Measurements from ENCODE around the gene TEX12. TPM values are rescaled to one million over a fixed set of nuclear protein-coding genes. Genes with fewer than 3 reads are reported as not detected.

TEX12 gene
- total and polyA plus RNA-seq, 2 of the 8 experiments (the other 6 are each of a cell fraction or from before 2014, with no cell fraction given), result not detected

DNA sequence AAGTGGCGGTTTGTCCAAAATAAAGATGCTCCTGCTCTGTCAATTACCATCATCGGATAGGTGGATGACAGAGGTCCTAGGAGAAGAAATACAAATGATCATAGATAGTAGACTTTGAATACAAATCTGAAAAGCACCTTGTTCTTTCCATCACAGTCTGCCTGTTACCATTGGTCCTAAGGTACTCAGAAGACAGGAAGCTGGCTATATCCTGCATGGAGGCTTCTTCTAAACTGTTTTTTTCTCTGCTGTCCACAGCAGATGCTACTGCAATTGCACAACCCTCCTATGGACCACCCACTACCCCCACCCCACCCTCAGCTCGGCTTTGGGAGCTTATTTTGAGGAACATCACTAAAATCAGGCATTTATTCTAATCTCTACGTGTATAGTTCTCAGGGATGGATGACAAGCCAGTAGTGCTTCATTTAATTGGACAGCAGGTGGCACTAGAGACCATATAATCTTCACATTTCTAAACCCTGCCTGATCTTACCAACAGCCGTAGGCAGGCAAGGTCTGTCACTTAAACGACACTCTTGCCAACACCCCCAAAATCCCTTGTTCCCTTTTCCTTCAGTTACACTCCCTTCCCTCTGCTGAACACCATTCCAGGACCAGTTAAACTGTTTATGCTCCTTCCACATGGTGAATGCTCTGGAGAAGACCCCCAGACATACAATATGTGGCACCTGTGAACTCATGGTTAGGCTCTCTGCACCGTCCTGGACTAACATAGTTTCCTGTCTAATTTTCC lies 52.5 kb downstream of the TEX12 start:
- H2BK12ac ChIP-seq (ENCODE audit: low read depth, low read length), result no peak overlapping the region
- H3K23me2 ChIP-seq (ENCODE audit: low read depth, low read length), result no peaks in the 10 kb centered on the region
- no peak overlapping the region for H2BK120ac ChIP-seq (replicated peaks; ENCODE audit: low read depth, low read length)
- no peaks in the 10 kb centered on the region for H3K9me3 ChIP-seq (ENCODE audit: insufficient read depth in 2 of 2, low read depth in 1 of 2, low read length in 1 of 2)
- ChIA-PET POLR2A (ENCODE audit: partially characterized antibody) (interaction anchor here (1.7 kb wide), 1 partner anchor 8 kb away, joined by 3 read pairs; no protein-coding TSS in a partner anchor), CTCF (ENCODE audit: partially characterized antibody) (interaction anchor here (0.6 to 8.2 kb wide), 25 partner anchors 11 to 1070 kb away, joined by 3 to 257 read pairs (median 3); no protein-coding TSS in a partner anchor)
- FAIRE-seq, result peak; percentile 80
- no peak overlapping the region for H3K18ac ChIP-seq (ENCODE audit: extremely low read depth, low read length)
- no peak overlapping the region for H4K5ac ChIP-seq (ENCODE audit: insufficient read length, low read depth, low read length)
- H3K4me2 ChIP-seq (ENCODE audit: insufficient read depth in 1 of 2, low read depth in 2 of 2, low read length in 2 of 2), result no peak overlapping the region
- no peaks in the 10 kb centered on the region for H4K20me1 ChIP-seq (replicated peaks in 1 of 2; ENCODE audit: control insufficient read depth in 1 of 2, insufficient read depth in 2 of 2, low read length in 2 of 2)
- no peak for DNase-seq (ENCODE audit: low read depth in 1 of 2, low spot score in 2 of 2)
- no peaks in the 10 kb centered on the region for H3K79me1 ChIP-seq (ENCODE audit: low read depth, low read length)
- no peak overlapping the region for H3K4ac ChIP-seq (replicated peaks; ENCODE audit: insufficient read length, low read depth, low read length)
- H4K8ac ChIP-seq (ENCODE audit: extremely low read depth, insufficient read depth, low read length), result no peak overlapping the region
- no peak overlapping the region for H2BK5ac ChIP-seq (ENCODE audit: low read depth, low read length)
- H2BK15ac ChIP-seq (ENCODE audit: low read length), result no peak overlapping the region
- H3K14ac ChIP-seq (ENCODE audit: insufficient read length), result no peak overlapping the region
- H2AK5ac ChIP-seq (ENCODE audit: low read depth, low read length), result no peak overlapping the region
- H3K9ac ChIP-seq (replicated peaks in 1 of 4; ENCODE audit: extremely low read depth in 1 of 4, low read depth in 3 of 4, low read length in 3 of 4), result no peak overlapping the region
- no peaks in the 10 kb centered on the region for H3K36me3 ChIP-seq (ENCODE audit: control insufficient read depth in 2 of 4, insufficient read depth in 4 of 4, low read length in 3 of 4)
- no peaks in the 10 kb centered on the region for H3K4me1 ChIP-seq (replicated peaks in 1 of 4; ENCODE audit: control insufficient read depth in 3 of 4, insufficient read depth in 4 of 4, low read length in 3 of 4)
- H3K4me3 ChIP-seq (ENCODE audit: extremely low read depth in 1 of 4, insufficient read depth in 2 of 4, low read depth in 3 of 4, low read length in 4 of 4), result no peak overlapping the region
- H3K56ac ChIP-seq (replicated peaks; ENCODE audit: insufficient read length, low read depth, low read length), result no peak overlapping the region
- 57% methylated on average over 7 of the region's 7 CpGs; no CpG with 5 or more reads in 1 of the 2 experiments for WGBS, 2 experiments (ENCODE audit: extremely low coverage in 1 of 2, insufficient coverage in 1 of 2, insufficient read length in 1 of 2, insufficient replicate concordance in 2 of 2, low coverage in 1 of 2, low lambda C conversion rate in 2 of 2, missing lambda C conversion rate in 1 of 2)
- H2AFZ ChIP-seq (ENCODE audit: low read length), result peak overlapping the region; percentile 36
- H2BK20ac ChIP-seq (ENCODE audit: low read length), result no peak overlapping the region
- no peak overlapping the region for H4K91ac ChIP-seq (replicated peaks; ENCODE audit: insufficient read length, low read length)
- H3K23ac ChIP-seq (ENCODE audit: insufficient read length), result no peak overlapping the region
- no peaks in the 10 kb centered on the region for H3K79me2 ChIP-seq (ENCODE audit: control insufficient read depth in 1 of 2, insufficient read depth in 2 of 2, low read length in 2 of 2)
- H3K27me3 ChIP-seq (replicated peaks in 1 of 4; ENCODE audit: control insufficient read depth in 3 of 4, extremely low read depth in 1 of 4, insufficient read depth in 3 of 4, low read length in 3 of 4), result 0 out of 7 replicates have a peak, but pooled peaks cover 0 to 4% (median under 1%) of the 10 kb centered on the region in 4 experiments
- H3K27ac ChIP-seq (ENCODE audit: low read depth, low read length), result no peak overlapping the region; the same call in 1 of the 2 replicates
- TF ChIP-seq POLR2A (IDR thresholded peaks at IDR 0.05; ENCODE audit: control extremely low read depth in 1 of 2, low read depth in 2 of 2, low read length in 2 of 2), result no peak
- TF ChIP-seq EGR1 (IDR thresholded peaks at IDR 0.05; ENCODE audit: borderline replicate concordance, low read depth, low read length), result no peak
- TF ChIP-seq, protein P1, sequence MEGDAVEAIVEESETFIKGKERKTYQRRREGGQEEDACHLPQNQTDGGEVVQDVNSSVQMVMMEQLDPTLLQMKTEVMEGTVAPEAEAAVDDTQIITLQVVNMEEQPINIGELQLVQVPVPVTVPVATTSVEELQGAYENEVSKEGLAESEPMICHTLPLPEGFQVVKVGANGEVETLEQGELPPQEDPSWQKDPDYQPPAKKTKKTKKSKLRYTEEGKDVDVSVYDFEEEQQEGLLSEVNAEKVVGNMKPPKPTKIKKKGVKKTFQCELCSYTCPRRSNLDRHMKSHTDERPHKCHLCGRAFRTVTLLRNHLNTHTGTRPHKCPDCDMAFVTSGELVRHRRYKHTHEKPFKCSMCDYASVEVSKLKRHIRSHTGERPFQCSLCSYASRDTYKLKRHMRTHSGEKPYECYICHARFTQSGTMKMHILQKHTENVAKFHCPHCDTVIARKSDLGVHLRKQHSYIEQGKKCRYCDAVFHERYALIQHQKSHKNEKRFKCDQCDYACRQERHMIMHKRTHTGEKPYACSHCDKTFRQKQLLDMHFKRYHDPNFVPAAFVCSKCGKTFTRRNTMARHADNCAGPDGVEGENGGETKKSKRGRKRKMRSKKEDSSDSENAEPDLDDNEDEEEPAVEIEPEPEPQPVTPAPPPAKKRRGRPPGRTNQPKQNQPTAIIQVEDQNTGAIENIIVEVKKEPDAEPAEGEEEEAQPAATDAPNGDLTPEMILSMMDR (IDR thresholded peaks at IDR 0.05; ENCODE audit: control extremely low read depth in 1 of 3, insufficient read depth in 1 of 3, low read depth in 1 of 3, low read length in 3 of 3), result peak in 2 of 3 experiments; percentile 71 to 79; a peak in 3 of 4 replicates
- no peak for TF ChIP-seq CHD1 (IDR thresholded peaks at IDR 0.05; ENCODE audit: low read depth, low read length)
- TF ChIP-seq BRCA1 (IDR thresholded peaks at IDR 0.05; ENCODE audit: low read depth, low read length), result no peak
- no peak for TF ChIP-seq SP4 (IDR thresholded peaks at IDR 0.05; ENCODE audit: low read length)
- no peak for TF ChIP-seq CTBP2 (IDR thresholded peaks at IDR 0.05; ENCODE audit: borderline replicate concordance, insufficient read depth, insufficient read length, low read length)
- TF ChIP-seq TAF7 (optimal IDR thresholded peaks at IDR 0.05; ENCODE audit: borderline replicate concordance, low read depth, low read length), result no peak
- peak; percentile 93 to 94 for TF ChIP-seq RAD21 (IDR thresholded peaks at IDR 0.05 in 1 of 2, conservative IDR thresholded peaks at IDR 0.05 in 1 of 2; ENCODE audit: low read depth in 2 of 2, low read length in 2 of 2)
- no peak for TF ChIP-seq SIX5 (IDR thresholded peaks at IDR 0.05; ENCODE audit: low read depth, low read length)
